Activated T-helper 9 cell treated with anti-CD3 and anti-CD28 coated beads, Interleukin-2, amount 50 U/mL, for 16 hours (primary cell): Measurements from ENCODE around the gene GOLGA8A.
"Not testable (repeated sequence)": the region's sequence is repeated elsewhere in the genome, so short reads cannot be mapped to it uniquely, and the experiment has no call there.

Source experiments
- DNase-seq: peaks from one replicate; pipeline ENCODE4 v3.0.0-alpha.2; 2020; ENCODE audit warnings: low read depth

The GOLGA8A gene, protein sequence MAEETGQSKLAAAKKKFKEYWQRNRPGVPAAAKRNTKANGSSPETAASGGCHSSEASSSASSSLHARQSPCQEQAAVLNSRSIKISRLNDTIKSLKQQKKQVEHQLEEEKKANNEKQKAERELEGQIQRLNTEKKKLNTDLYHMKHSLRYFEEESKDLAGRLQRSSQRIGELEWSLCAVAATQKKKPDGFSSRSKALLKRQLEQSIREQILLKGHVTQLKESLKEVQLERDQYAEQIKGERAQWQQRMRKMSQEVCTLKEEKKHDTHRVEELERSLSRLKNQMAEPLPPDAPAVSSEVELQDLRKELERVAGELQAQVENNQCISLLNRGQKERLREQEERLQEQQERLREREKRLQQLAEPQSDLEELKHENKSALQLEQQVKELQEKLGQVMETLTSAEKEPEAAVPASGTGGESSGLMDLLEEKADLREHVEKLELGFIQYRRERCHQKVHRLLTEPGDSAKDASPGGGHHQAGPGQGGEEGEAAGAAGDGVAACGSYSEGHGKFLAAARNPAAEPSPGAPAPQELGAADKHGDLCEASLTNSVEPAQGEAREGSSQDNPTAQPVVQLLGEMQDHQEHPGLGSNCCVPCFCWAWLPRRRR

DNA sequence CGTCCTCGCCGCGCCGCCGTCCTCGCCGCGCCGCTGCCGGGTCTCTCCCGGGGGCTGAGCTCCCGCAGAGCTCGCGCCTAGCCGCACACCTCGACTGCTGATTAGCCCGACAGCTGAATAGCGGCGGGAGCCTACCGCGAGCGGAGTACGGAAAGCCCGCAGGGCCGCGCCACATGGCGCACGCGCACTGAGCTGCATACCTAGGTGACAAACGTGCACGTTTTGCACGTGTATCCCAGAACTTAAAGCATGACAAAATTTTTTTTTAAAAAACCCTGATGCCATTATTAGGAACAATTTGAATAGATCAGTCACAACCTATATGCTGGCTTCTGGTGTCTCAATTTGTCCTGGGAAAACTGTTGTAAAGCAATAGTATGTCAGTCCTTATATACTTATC lies at the start of gene GOLGA8A:
Gene GOLGA8A, minus strand, starts transcription at position 122 of the 400 bp plus-strand sequence. CDS start 48,117 bp downstream, outside the sequence.
- DNase-seq: peak; percentile 79

DNA sequence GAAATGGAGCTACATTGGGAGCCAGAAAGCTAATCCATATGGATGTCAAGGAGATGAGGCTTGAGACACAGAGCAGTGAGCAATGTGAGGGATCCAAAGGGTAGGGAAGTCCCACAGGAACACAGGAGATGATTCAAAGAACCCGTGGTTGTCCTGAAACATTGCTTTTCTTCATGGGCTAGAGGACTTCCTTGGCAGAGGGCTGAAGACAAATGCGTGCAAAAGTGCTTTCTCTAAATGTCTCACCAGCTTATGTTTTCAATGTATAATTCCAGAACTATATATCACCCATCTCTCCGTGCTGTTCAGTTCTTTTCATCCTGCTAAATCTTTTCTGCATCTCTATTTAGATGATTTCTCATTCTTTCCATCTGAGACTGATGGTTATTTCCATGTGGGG lies 46.0 kb upstream of the GOLGA8A start:
- no peak for DNase-seq

DNA sequence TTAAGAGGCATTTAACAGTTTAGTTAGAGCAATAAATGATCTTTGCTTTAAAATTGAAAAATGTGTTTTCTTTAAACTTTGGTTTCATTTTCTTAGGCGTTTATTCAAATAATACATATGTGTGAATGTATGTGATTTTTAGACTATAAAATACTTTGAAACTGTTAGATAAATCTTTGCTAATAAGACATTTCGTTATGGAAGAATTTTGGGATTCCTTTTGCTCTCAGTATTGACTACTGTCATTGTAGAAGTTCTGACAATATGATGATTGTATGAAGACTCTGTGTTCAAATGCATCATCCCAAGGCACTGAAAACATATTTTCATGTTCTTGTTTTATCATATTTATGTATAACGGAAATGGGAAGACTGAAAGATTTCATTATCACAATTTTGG lies 43.8 kb upstream of the GOLGA8A start:
- no peak for DNase-seq

DNA sequence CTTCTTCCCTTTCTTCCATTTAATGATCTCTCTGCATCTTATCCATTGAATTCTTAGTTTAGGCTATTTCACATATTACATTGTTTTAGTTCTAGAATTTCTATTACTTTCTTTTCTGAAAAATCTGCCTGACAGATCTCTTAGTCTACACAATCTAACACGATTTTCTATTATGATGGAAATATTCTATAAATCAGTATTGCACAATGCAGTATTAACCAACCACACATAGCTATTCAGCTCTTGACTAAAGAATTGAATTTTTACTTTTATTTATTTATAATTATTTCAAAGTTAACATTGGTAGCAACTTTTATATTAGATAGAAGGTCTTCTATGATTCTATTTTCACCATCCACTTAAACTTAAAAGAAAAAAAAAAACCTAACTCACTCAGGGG lies 36.2 kb upstream of the GOLGA8A start:
- DNase-seq: no peak

DNA sequence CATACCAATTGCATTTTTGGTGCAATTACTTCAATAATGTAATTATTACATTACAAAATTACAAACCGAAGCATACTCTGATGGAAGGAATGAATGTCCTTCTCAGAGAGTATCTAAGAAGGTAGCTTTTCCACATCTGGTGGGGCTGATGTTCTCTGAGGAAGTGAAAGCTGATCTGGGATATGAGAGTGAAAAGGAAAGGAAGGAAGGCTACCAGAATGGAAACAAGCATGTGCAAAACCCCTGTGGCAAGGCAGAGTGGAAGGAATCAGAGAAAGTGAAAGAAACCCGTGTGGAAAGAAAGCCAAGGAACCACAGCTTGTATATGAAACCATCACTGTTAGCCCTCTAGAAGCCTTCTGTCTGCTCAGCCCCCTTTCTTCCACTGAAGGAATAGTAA lies 35.3 kb upstream of the GOLGA8A start:
- DNase-seq: no peak

DNA sequence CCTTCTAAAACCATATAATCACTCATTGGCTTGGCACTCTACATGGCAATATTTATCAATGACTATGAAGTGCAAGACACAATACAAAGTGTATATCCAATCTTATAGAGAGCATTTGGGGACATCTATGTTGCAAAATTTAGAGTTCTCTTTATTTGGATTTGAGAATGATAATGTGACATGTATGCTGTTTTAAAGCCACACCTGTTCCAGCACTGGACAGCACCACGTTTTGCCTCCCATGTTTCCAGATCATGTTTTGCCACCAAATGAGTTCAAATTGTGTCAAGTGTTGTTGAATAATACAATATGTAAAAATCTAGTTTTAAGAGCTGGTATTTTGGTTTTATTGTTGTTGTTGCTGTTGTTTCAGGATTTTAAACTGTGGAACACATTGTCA lies 33.3 kb upstream of the GOLGA8A start:
- no peak for DNase-seq

DNA sequence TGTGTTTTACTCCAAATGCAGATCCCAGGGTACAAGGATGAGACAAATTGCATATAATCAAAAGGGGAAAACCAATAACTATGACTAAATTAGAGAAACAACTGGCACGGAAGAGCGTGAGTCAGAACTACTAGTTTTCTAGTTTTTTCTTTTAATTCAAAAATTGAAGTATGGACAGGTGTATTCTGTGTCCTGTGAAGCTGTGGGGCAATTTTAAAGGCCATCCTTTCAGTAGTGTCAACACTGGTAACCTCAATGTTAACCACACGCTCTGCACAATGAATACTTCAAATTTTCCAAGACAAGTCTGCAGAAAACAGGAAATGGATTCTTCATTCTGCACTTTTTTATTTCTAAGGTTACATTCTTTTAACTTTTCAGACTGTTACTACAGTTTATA lies 32.5 kb upstream of the GOLGA8A start:
- DNase-seq: no peak

DNA sequence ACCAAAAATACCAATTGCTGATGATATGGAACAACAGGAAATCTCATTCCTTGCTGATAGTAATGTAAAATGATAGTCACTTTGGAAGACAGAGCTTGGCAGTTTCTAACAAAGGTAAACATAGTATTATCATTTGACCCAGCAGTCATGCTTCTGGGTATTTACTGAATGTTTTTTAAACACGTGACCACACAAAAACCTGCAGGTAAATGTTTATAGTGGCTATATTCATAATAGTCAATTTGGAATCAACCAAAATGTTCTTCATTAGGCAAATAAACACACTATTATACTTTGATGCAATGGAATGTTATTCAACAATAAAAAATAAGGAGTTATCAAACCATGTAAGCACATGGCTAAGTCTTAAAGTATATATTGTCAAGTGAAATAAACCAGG lies 24.1 kb upstream of the GOLGA8A start:
- no peak for DNase-seq

DNA sequence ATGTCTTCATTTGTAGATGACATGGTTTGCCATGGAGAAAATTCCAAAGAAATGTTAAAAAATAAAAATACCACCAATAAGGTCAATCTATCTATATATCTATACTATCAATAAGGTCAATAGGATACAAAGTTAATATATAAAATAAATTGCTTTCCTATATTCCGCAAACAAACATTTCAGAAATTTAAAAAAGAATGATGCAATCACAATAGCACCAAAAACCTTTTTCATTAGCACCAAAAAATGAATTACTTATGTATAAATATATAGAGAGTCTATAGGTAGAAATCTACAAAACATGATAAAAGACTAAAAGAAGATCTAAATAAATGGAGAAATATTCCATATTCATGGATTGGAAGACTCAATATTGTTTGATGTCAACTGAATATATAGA lies 22.8 kb upstream of the GOLGA8A start:
- no peak for DNase-seq

DNA sequence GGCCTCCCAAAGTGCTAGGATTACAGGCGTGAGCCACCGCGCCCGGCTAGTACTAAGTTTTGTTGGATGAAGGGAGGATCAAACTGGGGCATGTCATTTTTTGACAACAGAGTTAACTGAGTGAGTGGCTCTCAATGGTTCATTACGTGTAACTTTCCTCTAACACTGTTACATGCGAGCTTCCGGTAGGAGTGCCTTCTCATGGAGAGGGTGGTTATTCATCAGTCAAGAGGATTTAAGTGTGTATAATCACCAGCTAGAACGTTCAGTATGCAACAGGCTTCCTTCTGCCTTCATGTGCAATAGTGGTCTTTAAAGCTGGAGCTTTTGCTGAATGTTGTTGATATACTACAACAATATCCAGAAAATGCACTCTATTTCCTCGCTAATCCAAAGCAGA lies 19.1 kb upstream of the GOLGA8A start:
- no peak for DNase-seq

DNA sequence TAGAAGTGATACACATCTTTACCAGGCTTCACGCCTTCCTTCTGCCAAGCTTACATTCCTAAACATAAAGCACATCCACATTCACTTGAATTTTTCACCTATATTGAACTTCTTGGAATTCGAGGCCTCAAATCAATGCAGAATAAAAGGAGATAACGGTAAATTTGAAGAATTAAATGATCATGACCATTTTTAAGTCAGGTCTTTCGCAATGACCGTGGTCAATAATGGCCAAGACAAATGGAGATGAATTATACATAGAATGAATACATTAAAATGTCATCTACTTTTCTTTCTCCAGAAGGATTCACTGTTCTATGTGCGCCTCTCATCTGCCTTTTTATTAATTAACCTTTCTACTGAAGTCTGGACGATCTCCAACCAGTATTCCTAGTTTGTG lies 5.3 kb upstream of the GOLGA8A start:
- DNase-seq: no peak

DNA sequence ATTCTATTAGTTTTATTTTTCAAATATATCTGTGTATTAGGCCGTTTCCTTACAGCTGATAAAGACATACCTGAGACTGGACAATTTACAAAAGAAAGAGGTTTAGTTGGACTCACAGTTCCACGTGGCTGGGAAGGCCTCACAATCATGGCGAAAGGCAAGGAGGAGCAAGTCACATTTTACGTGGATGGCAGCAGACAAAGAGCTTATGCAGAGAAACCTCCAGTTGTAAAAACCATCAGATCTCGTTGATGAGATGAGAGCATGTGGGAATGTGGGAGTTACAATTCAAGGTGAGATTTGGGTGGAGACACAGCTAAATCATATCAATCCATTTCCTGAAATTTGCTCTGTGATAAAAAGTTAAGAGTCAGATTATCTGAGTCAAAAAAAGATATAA lies 2.3 kb upstream of the GOLGA8A start:
- no peak for DNase-seq

DNA sequence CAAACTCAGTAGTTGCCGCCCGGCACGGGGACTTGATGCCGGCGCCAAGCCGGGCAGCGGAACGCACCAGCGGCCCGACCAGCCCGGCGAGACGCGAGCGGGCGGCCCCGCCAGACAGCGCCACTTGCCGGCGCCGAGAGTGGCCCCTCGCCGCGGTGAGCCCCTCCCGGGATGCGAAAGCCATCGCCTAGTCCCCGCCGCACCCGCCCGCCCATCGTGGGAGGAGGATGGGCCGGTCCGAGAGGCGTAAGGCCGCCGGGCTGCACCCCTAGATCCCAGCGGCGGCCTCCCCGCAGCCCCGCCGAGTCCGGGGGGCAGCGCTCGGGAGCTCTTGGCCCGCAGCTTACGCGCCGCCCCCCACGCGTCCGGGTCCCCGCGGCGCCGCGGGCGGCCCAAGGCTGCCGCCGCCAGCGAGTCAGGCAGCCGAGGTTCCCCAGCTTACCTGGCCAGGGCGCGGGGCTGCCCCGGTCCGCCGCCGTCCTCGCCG lies 609 bp downstream of the GOLGA8A start:
- peak; percentile 45 for DNase-seq

DNA sequence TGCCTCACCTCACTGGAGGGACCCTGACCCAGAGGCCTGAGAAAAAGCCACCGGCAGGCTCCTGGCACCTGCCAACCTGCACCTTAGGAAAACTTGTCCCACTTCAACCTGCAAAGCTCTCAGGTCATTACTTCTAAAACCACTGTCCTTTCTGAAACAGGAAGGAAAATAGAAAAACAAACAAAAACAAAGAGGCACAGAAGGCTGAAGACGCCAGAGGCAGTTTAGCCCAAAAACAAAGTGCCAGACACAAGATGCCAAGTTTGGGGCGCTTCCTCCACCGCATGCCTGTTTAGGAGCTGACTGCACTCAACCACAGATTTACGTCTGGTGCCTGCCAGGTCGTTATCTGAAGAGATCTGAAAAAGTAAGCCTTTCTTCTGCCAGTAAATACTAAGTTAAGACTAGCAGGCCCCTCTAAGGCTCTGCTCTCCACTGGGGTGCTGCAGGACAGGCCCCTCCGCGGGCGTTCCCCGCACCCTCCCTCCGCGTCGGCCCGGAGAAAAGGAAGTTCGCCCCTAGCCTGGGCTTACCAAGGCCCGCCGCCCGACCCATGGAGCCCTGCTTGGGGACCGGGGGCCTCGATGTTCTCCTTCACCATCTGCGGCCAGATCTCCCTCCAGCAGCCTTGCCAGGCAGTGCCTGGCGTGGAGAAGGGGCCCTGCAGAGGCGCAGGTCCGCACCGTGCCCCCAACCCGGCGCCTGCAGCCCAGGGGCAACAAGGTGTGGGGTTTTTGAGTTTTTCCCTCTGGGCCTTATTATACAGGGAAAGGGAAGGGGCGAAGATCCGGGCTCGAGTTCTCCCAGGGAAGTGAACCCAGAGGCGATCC lies 1.3 kb downstream of the GOLGA8A start:
- no peak for DNase-seq

DNA sequence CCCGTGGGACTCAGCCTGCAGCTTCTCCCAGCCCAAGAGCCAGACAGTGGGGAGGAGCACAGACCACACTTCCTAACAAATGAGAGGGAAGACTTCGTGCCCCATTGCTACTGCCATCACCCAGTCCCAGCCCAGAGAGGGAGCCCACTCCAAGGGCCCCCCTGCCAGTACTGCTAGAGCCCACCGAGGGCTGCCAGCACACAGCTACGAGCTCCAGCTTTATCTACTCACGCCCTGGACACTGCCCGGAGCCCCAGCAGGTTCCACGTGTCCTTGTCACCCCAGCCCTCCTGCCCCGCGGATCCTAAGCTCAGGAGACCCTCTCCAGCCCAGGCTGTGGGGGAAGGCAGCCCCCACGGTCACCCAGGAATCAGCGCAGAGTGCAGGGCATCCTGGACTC lies 1.9 kb downstream of the GOLGA8A start:
- DNase-seq: no peak

DNA sequence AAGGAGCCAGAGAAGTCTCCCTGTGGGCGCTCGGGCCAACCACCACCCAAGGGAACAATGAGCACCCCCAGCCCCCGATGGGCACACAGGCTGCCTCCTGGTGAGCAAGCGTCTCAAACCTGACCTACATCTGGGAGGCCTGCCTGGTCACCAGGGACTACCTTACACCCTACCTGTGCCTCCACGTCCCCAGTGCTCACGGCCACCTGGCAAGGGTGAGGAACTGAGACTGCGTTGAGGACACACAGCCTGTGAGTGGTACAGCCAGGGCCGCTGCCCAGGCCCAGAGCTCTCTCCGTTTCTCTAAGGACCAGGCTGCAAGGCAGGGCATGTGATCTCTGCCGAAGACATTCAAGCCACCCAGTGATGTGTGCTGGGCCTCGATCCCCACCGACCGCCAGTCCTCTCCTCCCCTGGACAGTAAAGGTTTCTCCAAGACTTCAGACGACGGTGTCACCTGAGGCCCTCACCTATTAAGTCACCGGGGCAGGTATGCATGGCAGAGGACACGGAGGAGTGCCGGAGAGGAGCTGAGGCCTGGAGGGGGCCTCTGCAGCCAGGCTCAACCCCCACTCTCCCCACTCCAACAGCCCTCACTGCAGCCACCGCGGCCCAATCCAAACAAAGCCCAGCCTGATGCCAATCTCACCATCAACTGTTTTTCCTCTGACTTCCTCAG lies 2.8 kb downstream of the GOLGA8A start:
- DNase-seq: no peak

DNA sequence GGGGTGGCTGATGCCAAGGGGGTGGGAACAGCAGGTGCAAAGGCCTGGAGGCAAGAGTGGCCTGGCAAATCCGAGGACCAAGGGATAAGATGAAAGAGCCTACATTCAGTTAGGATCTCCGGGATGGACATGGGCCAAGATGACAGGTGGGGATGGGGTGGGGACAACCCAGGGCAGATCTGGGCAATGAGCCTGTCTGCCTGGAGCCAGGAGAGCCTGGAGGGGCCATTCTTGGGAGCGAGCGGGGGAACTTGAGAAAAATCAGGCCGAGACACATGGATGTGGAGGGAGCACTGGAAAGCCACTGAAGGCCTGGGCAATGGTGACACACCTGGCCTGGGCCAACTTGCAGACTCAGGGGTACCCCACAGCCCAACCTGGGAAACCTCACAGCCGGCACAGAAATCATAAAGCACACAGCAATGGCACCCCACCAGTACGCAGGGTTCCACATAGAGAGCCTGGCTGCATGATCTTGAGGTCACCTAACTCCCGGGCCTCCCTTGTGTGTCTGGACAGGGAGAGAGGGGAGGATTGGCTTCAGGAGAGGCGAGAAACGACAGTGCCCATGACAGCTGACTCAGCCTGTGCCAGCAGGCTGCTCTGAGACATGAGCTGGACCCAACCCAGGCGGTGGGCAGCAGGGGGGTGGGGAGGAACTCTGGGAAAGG lies 3.5 kb downstream of the GOLGA8A start:
- not testable (repeated sequence) for DNase-seq

DNA sequence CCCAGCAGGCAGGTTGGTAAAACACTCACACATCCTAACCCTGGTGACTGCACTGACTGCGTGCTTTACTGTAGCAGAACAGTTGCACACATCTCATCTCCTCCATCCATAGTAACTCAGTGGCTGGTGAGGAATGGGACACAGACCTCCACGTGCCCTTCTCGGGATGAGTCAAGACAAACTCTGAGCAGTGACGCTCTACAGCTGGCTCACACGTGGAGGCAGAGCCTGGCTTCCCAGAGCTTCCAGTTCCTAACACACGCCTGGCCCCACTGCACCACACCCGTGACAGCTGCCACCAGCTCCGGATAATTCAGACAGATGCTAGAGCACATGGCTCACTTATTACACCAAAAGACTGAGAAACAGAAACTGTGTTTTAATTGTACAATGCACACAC lies 7.0 kb downstream of the GOLGA8A start:
- not testable (repeated sequence) for DNase-seq

DNA sequence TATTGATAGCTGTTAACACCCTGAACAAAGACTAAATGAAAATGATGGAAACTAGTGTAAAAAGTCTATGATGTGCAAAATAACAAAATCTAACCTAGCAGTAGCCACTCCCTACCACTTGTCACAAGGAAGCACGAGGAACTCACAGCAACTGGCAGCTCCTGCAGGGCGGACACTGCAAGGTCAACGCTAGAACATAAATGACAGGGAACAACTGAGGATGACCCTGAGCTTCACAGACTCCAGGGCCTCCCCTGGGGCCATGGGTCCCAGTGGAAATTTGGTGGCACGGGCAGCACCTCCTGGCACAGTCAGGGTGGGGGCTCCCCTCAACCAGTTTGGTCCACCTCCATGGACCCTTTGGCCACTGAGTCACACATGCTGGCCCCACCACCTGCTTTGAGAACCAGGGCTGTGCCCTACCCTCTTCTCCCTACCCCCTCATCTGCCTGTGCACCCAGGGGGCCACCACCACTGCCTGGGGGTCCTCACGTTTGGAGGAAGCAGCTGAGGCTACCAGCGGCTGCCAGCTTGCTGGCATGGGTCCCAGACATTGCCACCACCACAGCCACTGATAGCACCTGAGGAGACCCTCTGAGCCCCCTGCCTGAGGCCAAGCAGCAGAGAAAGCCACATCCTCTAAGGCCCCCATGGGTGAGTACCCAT lies 14.1 kb downstream of the GOLGA8A start:
- DNase-seq: not testable (repeated sequence)

DNA sequence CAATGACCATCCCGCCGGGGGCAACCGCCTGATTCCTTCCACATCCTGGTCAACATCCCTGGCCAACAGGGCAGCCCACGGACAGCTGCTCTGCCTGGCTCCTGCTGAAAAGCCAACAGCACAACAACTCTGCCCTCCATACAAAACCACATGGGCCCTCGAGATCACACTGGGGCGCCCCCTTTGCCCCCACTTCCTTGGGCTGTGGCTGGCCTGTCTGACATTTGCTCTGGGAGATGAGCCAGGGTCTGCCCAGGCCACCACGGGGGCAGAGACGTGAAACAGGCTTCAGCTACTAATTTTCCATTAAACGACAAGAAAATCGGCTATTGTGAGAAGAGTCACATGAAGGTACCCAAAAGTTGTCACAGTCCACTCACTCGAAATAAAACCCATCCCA lies 16.7 kb downstream of the GOLGA8A start:
- DNase-seq: not testable (repeated sequence)

DNA sequence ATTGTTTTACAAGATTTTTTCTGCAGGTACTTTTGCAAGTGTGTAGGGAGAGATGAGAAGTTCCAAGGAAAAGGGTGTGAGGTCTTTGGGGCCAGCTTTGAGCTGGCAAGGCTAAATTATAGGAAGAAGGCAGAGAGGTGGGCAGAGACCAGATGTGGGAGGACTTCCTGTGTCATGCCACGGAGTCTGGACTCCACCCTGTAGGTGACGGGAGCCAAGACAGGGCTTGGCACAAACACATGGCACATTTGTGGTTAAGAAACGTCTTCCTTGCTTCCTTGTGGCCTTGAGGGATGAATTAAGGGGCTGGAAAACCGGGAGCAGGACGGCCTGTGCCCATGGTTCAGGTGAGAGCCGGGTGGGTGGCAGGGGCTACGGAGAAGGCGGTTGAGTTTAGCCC lies 19.2 kb downstream of the GOLGA8A start:
- not testable (repeated sequence) for DNase-seq
